Fibroblast of skin of right biceps (primary cell): Measurements from ENCODE around the gene RFX2.
"Not testable (repeated sequence)": the region's sequence is repeated elsewhere in the genome, so short reads cannot be mapped to it uniquely, and the experiment has no call there.

ENCODE experiments used
- DNase-seq: peaks from one replicate; pipeline ENCODE4 v3.0.0-alpha.2; 2013

Gene RFX2

GRCh38 chr19:6110360-6110977 lies at the start of gene RFX2:
TSS of gene RFX2 (minus strand) at chr19:6110500. CDS start at chr19:6047496, 63,004 bp downstream.
- peak; percentile 99 for DNase-seq

DNA sequence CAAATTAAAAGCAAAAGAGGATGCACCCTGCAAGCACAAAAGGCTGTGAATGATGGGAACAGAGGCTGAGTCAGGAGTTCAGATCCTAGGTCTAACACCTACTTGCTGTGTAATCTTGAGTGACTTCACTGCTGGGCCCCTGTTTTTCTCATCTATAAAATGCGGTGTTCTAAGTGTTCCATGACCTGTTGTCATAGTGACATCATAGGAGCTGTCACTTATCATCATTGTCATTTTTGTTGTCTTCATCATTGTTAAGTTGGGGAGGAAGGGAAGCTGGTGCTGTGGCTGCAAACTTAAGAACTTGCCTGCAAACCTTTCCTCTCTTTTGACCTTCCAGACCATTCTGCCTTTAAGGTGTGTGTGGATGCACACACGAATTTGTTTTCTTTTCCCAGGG lies 45.7 kb upstream of the RFX2 start:
- DNase-seq = no peak

DNA sequence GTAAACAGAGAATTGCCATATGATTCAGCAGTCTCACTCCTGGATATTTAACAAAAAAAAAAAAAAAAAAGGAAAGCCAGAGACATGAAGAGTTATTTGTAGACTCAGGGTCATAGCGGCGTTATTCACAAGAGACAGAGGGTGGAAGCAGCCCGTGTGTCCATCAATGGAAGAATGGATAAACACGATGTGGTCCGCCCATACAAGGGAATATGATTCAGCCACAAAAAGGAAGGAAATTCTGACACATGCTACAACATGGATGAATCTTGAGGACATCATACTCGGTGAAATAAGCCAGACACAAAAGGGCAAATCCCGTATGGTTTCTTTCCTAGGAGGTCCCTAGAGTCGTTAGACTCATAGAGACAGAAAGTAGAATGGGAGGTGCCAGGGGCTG lies 40.0 kb upstream of the RFX2 start:
- no peak for DNase-seq

GRCh38 chr19:6141217-6141616 lies 30.9 kb upstream of the RFX2 start:
- no peak for DNase-seq

GRCh38 chr19:6138511-6138910 lies 28.2 kb upstream of the RFX2 start:
- no peak for DNase-seq

DNA sequence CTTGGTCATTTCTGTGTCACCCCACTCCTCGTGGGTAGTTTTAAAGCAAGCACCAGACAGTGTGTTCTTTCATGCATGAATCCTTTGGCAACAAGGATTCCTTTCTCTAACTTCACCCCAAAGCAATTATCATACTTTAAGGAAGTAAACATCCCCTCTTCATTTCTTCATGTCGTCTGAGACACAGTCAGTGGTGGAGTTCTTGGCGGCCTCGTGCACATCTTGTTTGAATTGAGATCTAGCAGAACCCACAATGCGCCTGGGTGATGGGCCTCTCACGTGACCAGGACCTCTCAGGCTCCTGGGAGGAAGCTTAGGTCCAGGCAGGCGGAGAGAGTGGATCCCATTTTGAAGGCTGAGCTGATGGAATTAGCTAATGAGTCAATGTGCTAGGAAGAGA lies 27.8 kb upstream of the RFX2 start:
- DNase-seq = peak; percentile 23

DNA sequence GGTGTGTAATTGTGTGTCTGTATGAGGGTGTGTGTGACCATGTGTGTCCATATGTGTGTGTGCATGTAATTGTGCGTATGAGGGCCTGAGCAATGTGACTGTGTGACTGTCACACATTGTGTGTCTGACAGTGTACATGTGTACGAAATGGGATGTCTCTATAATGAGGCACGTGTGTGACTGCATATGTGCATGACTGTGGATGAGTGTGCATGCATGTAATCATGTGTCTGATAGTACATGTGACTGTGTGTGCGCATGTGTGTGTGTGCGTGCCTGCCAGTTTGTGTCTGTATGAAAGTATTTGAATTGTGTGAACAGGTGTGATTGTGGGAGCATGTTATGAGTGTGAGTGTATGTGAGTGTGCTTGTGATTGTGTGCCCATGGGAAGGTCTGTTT lies 22.9 kb upstream of the RFX2 start:
- DNase-seq = no peak

DNA sequence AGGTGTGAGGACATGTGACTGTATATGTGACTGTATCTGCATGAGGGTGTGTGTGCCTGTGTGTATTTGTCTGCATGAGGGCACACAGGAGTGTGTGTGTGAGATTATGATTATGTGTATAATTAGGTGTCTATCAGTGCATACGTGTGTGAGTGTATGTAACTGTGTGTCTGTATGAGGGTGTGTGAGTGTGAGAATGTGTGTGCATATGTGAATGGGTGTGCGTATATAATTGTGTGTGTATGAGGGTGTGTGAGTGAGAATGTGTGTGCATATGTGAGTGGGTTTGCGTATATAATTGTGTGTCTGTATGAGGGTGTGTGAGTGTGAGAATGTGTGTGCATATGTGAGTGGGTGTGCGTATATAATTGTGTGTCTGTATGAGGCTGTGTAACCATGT lies 22.2 kb upstream of the RFX2 start:
- DNase-seq = no peak

DNA sequence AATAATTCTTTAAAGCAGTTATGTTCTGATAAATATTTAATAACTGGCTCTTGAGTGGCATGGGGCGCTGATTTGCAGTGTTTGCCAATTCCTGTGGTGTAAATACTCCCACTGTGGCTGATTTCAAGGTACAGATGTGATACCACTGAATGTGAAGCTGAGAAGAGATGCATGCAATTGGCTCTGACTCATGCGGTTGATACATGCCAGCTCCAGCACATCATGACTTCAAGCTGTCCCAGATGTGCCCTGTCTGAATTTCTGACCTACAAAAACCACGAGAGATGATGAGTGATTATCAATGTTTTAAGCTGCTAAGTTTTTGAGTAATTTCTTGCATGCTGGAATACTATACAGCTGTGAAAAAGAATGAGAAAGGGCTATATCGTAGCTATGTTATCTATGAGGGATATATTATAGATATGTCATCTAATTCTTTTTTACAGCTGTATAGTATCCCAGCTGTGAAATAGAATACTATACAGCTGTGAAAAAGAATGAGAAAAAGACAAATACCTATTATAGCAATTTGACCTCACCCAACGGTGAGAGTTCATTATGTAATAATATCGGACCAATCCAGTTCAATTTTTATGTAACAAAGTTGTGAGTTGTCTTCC lies 17.5 kb upstream of the RFX2 start:
- DNase-seq = peak; percentile 20

DNA sequence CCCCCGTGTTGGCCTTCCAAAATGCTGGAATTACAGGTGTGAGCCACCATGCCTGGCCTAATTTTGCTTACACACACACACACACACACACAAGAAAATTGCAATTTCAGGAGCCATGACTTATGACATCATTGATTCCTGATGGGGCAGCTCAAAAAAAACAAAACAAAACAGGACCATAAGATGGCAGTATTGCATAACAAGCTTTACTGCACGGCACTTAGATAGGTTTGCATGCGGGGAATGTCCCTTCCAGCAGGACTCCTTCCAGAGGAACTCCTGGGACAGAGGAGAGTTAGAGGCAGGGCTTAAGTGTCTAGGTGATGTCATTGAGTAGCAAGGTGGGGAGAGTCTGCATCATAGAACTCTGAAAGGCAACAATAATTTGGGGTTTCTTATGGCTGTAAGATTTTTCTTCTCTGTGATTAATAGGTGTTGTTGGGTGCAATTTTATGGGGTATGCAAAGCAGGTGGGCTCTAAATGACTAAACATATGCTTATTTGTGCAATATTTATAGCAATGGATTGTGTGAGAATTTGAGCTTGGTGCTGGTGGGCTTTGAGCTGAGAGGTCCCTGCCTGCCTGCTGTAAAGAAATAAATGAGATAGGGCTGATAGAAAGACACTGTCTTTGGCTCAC lies 16.2 kb upstream of the RFX2 start:
- peak; percentile 65 for DNase-seq

DNA sequence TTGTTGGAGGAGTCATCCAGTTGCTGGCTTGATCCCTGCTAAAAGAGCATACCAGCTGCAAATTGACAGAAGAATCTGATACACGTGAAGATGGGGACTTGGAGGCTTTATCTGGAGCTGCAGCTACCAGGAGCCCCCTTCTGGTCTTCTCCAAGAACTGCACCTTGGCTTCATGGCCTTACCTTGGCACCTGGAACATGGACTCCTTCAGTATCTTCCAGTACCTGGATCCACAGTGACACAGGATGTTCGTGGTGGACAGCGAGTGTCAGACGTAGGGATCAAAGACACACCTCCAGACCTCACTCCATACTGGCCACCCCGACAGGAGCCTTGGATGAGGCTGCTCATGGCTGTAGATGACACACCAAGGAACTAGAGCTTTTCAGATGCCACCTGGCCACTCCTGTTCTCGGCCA lies 15.3 kb upstream of the RFX2 start:
- peak; percentile 80 for DNase-seq

GRCh38 chr19:6119031-6119430 lies 8.7 kb upstream of the RFX2 start:
- no peak for DNase-seq

GRCh38 chr19:6118043-6118442 lies 7.7 kb upstream of the RFX2 start:
- no peak for DNase-seq

DNA sequence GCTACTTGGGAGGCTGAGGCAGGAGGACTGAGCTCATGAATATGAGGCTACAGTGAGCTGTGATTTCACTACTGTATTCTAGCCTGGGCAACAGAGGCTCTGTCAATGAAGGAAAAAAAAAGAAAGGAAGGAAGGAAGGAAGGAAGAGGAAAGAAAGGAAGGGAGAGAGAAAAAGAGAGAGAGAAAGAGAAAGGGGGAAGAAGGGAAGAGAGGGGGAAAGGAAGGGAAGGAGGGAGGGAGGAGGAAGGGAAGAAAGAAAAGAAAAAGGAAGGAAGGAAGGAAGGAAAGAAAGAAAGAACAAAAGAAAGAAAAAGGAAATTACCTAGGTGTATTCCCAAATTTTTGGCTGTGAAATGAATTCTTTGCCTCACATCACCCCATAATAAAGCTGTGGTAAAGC lies 7.2 kb upstream of the RFX2 start:
- no peak for DNase-seq

GRCh38 chr19:6116749-6117430 lies 6.6 kb upstream of the RFX2 start:
- no peak for DNase-seq

- DNase-seq = no peak
Measured at GRCh38 chr19:6115992-6116391, 5.7 kb upstream of the RFX2 start.

DNA sequence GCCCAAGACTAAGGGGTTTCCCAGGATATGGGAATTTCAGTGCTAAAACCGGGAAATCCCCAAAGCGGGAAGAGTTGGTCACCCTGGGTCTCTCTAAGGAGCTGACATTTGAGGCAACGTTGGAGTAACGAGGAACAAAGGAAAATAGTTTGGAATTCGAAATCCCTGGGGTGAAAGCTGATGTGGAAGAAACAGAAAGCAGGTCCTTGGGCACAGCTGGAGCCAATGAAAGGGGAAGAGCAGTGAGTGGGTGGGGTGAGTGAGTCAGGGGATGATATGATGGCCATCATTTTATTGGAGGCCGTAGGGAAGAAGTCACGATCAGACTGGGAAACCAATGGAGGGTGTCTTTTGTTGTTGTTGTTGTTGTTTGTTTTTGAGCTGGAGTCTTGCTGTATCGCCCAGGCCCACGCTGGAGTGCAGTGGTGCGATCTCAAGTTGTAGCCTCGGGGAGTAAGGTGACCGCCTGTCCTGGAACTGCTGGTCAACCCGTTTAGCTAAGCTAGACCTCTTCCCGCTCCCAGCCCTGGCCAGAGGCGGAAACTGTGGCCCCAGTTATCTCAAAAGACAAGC lies 3.4 kb upstream of the RFX2 start:
- no peak for DNase-seq

GRCh38 chr19:6109947-6110346 lies 353 bp downstream of the RFX2 start:
- no peak for DNase-seq

DNA sequence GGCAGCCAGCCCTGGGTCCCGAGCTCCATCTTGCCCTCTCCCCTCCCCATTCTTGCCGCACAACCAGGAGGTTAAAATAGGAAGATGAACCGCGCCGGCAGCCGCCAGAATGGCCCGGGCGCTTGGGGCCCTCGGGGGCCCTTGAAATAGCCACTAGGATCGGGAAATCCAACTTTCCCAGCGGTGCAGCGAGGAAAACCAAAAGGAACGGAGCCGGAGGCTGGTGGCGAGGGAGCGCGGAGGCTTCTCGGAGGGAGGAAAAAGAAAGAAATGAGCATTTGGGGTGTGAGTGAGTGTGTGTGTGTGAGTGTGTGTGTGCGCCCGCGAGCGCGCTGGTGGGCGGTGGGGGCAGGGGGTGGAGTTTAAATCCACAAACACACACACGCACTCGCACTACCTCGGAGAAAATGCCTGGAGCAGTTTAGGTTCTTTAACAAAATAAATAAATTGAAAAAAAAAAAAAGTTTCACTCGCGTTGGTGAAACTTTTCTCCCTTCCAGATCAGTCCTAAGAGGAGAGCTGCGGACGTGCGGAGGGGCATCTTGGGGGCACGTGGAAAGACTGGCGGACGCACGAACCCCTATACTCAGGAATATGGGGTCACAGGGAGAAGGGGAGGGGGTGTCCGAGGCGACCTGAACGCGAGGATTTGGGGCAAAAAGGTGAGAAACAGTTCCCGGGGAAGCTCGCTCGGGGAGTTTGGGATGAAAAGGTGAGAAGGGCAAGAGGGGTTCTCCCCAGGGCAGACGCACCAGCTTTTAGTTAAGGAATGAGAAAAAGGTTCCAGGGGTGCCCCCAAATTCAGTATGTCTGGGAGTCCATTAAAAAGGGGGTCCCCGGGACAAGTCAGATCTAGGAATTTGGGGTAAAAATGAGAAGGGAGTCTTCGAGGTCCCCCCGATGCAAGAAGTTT lies 1.3 kb downstream of the RFX2 start:
- peak; percentile 69 for DNase-seq

DNA sequence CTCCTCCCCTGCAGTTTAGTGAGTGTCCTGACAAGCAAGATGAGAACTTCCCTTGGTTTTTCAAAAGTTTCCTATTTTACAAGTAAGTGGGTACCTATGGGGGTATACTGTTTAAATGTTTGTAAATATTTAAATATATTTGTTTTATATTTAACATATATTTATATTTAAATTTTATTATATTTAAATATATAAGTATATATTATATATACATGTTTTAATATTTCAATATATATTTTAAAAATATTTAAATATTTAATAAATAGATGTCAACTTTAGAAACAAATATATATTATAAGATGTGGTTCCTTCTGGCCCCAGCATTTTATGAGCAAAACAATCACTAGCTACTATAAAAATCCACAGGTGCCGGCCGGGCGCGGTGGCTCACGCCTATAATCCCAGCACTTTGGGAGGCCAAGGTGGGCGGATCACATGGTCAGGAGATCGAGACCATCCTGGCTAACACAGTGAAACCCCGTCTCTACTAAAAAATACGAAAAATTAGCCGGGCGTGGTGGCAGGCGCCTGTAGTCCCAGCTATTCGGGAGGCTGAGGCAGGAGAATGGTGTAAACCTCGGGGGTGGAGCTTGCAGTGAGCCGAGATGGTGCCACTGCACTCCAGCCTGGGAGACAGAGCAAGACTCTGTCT lies 3.5 kb downstream of the RFX2 start:
- not testable (repeated sequence) for DNase-seq

GRCh38 chr19:6105444-6105843 lies 4.9 kb downstream of the RFX2 start:
- DNase-seq = no peak

DNA sequence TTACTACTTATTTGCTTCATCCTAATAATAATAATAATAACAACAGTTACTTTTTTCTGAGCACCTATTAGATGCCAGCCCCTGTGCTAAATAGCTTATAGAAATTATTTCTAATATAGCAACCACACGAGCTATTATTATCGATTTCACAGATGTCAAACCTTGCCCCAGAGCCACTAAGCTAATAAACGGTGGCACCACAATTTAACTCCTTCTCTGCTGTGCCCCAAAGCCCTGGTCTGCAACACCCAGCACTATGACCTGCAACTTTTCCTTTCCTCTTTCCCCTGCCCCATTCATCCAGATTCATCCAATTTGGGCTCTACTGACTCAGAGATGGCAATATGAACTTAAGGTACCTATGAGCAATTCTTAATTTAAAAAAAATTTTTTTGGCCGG lies 6.4 kb downstream of the RFX2 start:
- DNase-seq = no peak
